ENCODE measurements around the gene TAMM41.

TAMM41 gene

GRCh38 chr3:11844891-11845290 is 1.8 kb downstream of the TAMM41 start:
- peak overlapping the region; percentile 95 for H3K4me3 ChIP-seq (ENCODE audit: low read length)
- no peak overlapping the region for H3K9ac ChIP-seq (ENCODE audit: low read length)
- no peak overlapping the region for H3K27ac ChIP-seq (ENCODE audit: low read length)
- no peaks in the 10 kb centered on the region for H3K9me3 ChIP-seq (ENCODE audit: control insufficient read depth, low read depth, low read length)
- H3K4me1 ChIP-seq (ENCODE audit: control insufficient read depth, low read depth, low read length), result peaks cover 7% of the 10 kb centered on the region
- H3K36me3 ChIP-seq (ENCODE audit: control insufficient read depth, low read depth, low read length), result peaks cover 14% of the 10 kb centered on the region
- H3K27me3 ChIP-seq (ENCODE audit: control insufficient read depth, insufficient read depth, low read length), result peaks cover 15% of the 10 kb centered on the region

- Histone ChIP-seq H3K27ac (ENCODE audit: low read length) (no peak overlapping the region), H3K4me3 (ENCODE audit: low read length) (no peak overlapping the region), H3K9ac (ENCODE audit: low read length) (no peak overlapping the region), H3K9me3 (ENCODE audit: control insufficient read depth, low read depth, low read length) (no peaks in the 10 kb centered on the region), H3K4me1 (ENCODE audit: control insufficient read depth, low read depth, low read length) (peaks cover 12% of the 10 kb centered on the region), H3K36me3 (ENCODE audit: control insufficient read depth, low read depth, low read length) (peaks cover 37% of the 10 kb centered on the region), H3K27me3 (ENCODE audit: control insufficient read depth, insufficient read depth, low read length) (no peaks in the 10 kb centered on the region)
Observed at GRCh38 chr3:11835028-11835639, 11.6 kb downstream of the TAMM41 start.

GRCh38 chr3:11832981-11833905 is 13.4 kb downstream of the TAMM41 start:
- Histone ChIP-seq H3K27ac (ENCODE audit: low read length) (no peak overlapping the region), H3K9ac (ENCODE audit: low read length) (peak overlapping the region; percentile 19), H3K9me3 (ENCODE audit: control insufficient read depth, low read depth, low read length) (no peaks in the 10 kb centered on the region), H3K36me3 (ENCODE audit: control insufficient read depth, low read depth, low read length) (peaks cover 33% of the 10 kb centered on the region), H3K4me1 (ENCODE audit: control insufficient read depth, low read depth, low read length) (peaks cover 12% of the 10 kb centered on the region), H3K27me3 (ENCODE audit: control insufficient read depth, insufficient read depth, low read length) (no peaks in the 10 kb centered on the region), H3K4me3 (ENCODE audit: low read length) (peak overlapping the region; percentile 10)

DNA sequence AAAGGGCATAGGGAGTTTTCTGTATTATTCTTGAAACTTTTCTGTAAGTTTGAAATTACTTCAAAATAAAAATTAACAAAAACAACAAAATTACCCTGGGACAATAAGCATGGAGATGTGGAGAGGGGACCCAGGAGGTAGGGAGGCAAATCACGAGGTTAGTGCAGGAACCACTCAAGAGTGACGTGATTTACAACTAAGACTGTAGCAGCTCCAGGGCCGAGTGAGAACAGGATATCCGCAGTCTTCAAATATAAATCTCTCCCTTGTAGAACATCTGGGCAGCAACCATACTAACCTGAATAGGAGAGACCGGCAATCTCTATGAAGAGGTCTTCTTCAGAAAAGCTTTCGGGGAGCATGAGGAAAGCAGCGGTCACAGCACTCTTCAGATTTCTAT is 17.3 kb downstream of the TAMM41 start:
- Histone ChIP-seq H3K36me3 (ENCODE audit: control insufficient read depth, low read depth, low read length) (peaks cover 40% of the 10 kb centered on the region), H3K4me3 (ENCODE audit: low read length) (no peak overlapping the region), H3K27me3 (ENCODE audit: control insufficient read depth, insufficient read depth, low read length) (no peaks in the 10 kb centered on the region), H3K9ac (ENCODE audit: low read length) (no peak overlapping the region), H3K9me3 (ENCODE audit: control insufficient read depth, low read depth, low read length) (no peaks in the 10 kb centered on the region), H3K4me1 (ENCODE audit: control insufficient read depth, low read depth, low read length) (peaks cover 12% of the 10 kb centered on the region), H3K27ac (ENCODE audit: low read length) (no peak overlapping the region)

DNA sequence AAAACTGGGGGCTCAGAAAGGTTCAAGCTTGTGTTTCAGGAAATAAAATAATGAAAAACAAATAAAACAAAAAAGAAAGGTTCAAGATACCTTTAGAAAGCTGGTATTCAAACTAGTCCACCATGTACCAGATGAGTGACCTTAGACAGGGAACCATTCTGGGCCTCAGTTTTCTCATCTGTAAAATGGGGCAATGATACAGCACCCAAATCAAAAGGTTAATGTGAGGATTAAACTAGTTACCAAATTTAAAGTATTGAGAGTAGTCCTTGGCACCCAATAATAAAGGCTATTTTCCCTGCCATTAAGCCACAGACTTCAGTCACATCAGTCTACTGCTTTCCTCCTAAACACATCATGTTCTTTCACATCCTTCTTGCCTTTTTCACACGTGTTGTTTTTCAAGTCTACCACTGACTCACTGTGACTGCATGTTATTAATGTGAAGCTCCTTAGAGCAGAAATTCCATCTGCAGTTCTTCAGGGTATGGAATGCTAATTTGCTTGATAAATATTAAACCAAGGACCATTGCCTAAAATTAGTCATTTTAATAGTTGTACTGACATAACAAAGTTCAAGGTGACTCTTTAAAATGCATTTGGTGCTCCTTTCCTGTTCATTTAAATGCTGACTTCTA is 19.9 kb downstream of the TAMM41 start:
- no peak overlapping the region for H3K4me3 ChIP-seq (ENCODE audit: low read length)
- no peaks in the 10 kb centered on the region for H3K4me1 ChIP-seq (ENCODE audit: control insufficient read depth, low read depth, low read length)
- H3K27me3 ChIP-seq (ENCODE audit: control insufficient read depth, insufficient read depth, low read length), result no peaks in the 10 kb centered on the region
- H3K36me3 ChIP-seq (ENCODE audit: control insufficient read depth, low read depth, low read length), result peaks cover 40% of the 10 kb centered on the region
- no peaks in the 10 kb centered on the region for H3K9me3 ChIP-seq (ENCODE audit: control insufficient read depth, low read depth, low read length)
- no peak overlapping the region for H3K9ac ChIP-seq (ENCODE audit: low read length)
- H3K27ac ChIP-seq (ENCODE audit: low read length), result no peak overlapping the region

DNA sequence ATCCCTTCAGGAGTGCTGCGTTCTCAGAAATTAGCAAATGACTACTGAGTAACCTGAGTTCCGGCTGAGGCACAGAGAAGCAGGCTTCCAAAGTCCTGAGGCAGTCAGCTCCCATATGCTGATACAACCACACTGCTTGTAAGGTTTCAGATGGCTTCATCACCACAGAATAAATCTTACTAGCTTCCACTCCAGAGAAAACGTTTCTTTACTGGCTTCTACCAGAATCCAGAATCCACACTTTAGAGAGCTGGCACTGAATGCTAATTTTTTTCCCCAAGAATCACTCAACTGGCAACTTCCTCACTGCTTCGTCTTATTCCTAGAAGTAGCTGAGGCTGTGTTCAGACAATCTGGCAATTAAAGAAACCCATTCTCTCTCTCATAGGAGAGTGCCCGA is 21.4 kb downstream of the TAMM41 start:
- peaks cover 39% of the 10 kb centered on the region for H3K36me3 ChIP-seq (ENCODE audit: control insufficient read depth, low read depth, low read length)
- no peak overlapping the region for H3K9ac ChIP-seq (ENCODE audit: low read length)
- no peak overlapping the region for H3K27ac ChIP-seq (ENCODE audit: low read length)
- H3K9me3 ChIP-seq (ENCODE audit: control insufficient read depth, low read depth, low read length), result no peaks in the 10 kb centered on the region
- no peaks in the 10 kb centered on the region for H3K4me1 ChIP-seq (ENCODE audit: control insufficient read depth, low read depth, low read length)
- H3K4me3 ChIP-seq (ENCODE audit: low read length), result no peak overlapping the region
- H3K27me3 ChIP-seq (ENCODE audit: control insufficient read depth, insufficient read depth, low read length), result no peaks in the 10 kb centered on the region

- Histone ChIP-seq H3K9ac (ENCODE audit: low read length) (no peak overlapping the region), H3K27ac (ENCODE audit: low read length) (no peak overlapping the region), H3K36me3 (ENCODE audit: control insufficient read depth, low read depth, low read length) (peaks cover 22% of the 10 kb centered on the region), H3K4me1 (ENCODE audit: control insufficient read depth, low read depth, low read length) (no peaks in the 10 kb centered on the region), H3K4me3 (ENCODE audit: low read length) (no peak overlapping the region), H3K9me3 (ENCODE audit: control insufficient read depth, low read depth, low read length) (no peaks in the 10 kb centered on the region), H3K27me3 (ENCODE audit: control insufficient read depth, insufficient read depth, low read length) (no peaks in the 10 kb centered on the region)
Observed at GRCh38 chr3:11820531-11821041, 26.1 kb downstream of the TAMM41 start.

DNA sequence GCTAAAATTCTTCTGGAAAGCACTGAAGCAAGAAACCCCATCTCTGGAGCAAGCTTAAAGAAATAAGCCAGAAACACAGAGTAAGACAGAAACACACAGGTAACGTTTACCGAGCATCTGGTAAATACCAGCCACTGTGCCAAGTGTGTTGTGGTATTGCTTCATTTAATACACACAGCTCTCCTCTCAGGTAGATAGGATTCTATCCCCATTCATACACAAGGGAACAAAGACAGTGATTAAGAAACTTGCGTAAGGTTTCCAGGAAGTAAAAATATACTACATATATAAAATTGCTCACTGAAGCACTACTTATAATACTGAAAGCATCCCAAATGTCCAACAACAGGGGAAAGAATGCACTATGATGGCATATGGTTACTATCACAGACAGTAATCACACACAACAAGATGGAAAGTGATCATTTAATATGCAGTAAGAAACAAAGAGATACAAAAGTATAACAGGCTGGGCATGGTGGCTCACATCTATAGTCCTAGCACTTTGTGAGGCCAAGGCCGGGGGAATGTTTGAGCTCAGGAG is 27.5 kb downstream of the TAMM41 start:
- Histone ChIP-seq H3K9me3 (ENCODE audit: control insufficient read depth, low read depth, low read length) (no peaks in the 10 kb centered on the region), H3K36me3 (ENCODE audit: control insufficient read depth, low read depth, low read length) (peaks cover 17% of the 10 kb centered on the region), H3K9ac (ENCODE audit: low read length) (no peak overlapping the region), H3K27ac (ENCODE audit: low read length) (no peak overlapping the region), H3K4me1 (ENCODE audit: control insufficient read depth, low read depth, low read length) (no peaks in the 10 kb centered on the region), H3K4me3 (ENCODE audit: low read length) (no peak overlapping the region), H3K27me3 (ENCODE audit: control insufficient read depth, insufficient read depth, low read length) (no peaks in the 10 kb centered on the region)

- H3K4me1 ChIP-seq (ENCODE audit: control insufficient read depth, low read depth, low read length), result no peaks in the 10 kb centered on the region
- no peak overlapping the region for H3K4me3 ChIP-seq (ENCODE audit: low read length)
- H3K27me3 ChIP-seq (ENCODE audit: control insufficient read depth, insufficient read depth, low read length), result no peaks in the 10 kb centered on the region
- no peak overlapping the region for H3K9ac ChIP-seq (ENCODE audit: low read length)
- no peaks in the 10 kb centered on the region for H3K9me3 ChIP-seq (ENCODE audit: control insufficient read depth, low read depth, low read length)
- H3K27ac ChIP-seq (ENCODE audit: low read length), result no peak overlapping the region
- peaks cover 17% of the 10 kb centered on the region for H3K36me3 ChIP-seq (ENCODE audit: control insufficient read depth, low read depth, low read length)
Observed at GRCh38 chr3:11818033-11818432, 28.7 kb downstream of the TAMM41 start.

DNA sequence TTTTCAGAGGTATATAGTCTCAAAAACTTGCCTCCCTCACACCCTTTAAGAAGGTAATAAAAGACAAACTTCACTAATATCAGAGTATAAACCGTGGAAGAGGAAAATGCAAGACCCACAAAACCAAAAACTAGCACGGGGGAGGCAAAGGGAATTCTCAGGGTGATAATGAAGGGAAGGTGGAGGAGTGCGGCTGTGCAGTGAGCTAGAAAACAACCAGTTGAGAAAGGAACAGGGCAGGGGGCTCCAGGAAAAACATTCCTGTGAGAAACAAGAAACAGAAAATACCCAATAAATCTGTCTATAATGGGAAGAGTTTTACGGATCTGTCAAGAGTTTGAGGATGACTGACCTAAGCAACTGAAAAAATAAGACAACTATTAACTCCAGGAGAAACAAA is 31.6 kb downstream of the TAMM41 start:
- no peak overlapping the region for H3K4me3 ChIP-seq (ENCODE audit: low read length)
- no peaks in the 10 kb centered on the region for H3K27me3 ChIP-seq (ENCODE audit: control insufficient read depth, insufficient read depth, low read length)
- H3K27ac ChIP-seq (ENCODE audit: low read length), result no peak overlapping the region
- peaks cover 9% of the 10 kb centered on the region for H3K36me3 ChIP-seq (ENCODE audit: control insufficient read depth, low read depth, low read length)
- no peaks in the 10 kb centered on the region for H3K4me1 ChIP-seq (ENCODE audit: control insufficient read depth, low read depth, low read length)
- no peaks in the 10 kb centered on the region for H3K9me3 ChIP-seq (ENCODE audit: control insufficient read depth, low read depth, low read length)
- no peak overlapping the region for H3K9ac ChIP-seq (ENCODE audit: low read length)

DNA sequence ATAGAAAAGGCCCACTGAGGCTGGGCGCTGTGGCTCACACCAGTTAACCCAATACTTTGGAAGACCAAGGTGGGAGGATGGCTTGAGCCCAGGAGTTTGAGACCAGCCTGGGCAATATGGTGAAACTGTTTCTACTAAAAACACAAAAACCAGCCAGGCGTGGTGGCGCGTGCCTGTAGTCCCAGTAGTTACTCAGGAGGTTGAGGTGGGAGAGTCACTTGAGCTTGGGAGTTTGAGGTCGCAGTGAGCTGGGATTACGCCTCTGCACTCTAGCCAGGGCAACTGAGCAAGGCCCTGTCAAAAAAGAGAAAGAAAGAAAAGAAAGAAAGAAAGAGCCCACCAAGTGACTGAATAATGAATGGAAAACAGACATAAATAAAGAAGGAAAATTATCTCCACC is 32.0 kb downstream of the TAMM41 start:
- H3K4me1 ChIP-seq (ENCODE audit: control insufficient read depth, low read depth, low read length), result no peaks in the 10 kb centered on the region
- H3K27me3 ChIP-seq (ENCODE audit: control insufficient read depth, insufficient read depth, low read length), result no peaks in the 10 kb centered on the region
- no peaks in the 10 kb centered on the region for H3K9me3 ChIP-seq (ENCODE audit: control insufficient read depth, low read depth, low read length)
- H3K27ac ChIP-seq (ENCODE audit: low read length), result no peak overlapping the region
- H3K36me3 ChIP-seq (ENCODE audit: control insufficient read depth, low read depth, low read length), result peaks cover 9% of the 10 kb centered on the region
- H3K4me3 ChIP-seq (ENCODE audit: low read length), result no peak overlapping the region
- no peak overlapping the region for H3K9ac ChIP-seq (ENCODE audit: low read length)
